ENCODE results near the gene TFPT.
A peak's percentile ranks its signal among the peaks of the same experiment; 100 is the strongest.

The TFPT gene, protein sequence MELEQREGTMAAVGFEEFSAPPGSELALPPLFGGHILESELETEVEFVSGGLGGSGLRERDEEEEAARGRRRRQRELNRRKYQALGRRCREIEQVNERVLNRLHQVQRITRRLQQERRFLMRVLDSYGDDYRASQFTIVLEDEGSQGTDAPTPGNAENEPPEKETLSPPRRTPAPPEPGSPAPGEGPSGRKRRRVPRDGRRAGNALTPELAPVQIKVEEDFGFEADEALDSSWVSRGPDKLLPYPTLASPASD

DNA sequence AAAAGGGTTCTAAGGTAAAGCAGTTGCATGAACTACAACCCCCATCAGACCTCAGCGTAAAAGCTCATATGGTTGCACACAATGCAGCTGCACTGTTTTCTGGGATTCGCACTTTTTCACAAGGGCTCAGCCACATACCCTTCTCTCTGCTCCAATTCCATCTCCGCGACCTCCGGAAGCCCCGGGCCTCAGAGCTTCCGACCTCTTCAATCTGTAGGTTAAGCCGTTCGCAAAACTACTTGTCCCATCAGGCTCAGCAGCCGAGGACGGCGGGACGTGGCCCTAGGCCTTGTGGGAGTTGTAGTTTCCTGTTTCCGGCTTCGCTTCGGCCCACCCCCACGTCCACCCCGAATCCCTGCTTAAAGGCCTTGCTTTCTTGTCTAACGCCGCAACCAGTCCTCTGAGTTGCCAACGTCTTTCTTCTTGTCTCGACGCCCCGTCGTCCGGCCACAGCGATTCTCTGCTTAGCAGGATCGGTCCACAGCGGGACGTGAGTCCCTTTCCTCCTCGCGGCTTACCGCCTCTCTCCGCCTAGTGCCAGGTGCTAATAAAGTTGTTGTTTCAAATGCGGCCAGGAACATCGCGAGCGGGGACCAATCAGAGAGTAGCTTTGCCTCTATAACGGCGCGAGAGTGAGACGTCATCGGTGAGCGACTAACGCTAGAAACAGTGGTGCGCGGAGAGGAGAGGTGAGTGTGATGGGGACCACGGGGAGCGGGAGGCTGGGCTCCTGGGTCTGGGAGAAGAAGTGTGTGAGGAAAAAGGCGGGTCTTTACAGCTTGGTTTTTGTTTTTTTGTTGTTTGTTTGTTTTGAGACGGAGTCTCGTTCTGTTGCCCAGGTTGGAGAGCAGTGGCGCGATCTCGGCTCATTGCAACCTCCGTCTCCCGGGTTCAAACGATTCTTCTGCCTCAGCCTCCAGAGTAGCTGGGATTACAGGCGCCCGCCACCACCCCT, at the start of gene TFPT, which contains the start of gene PRPF31:
TFPT (minus strand) TSS at position 549 of the 955 bp plus-strand sequence; CDS start at position 161, 388 bp downstream.
PRPF31 (plus strand) TSS at position 646 of the 955 bp plus-strand sequence. CDS start 2,525 bp downstream, outside the sequence.
- peak; percentile 92 for DNase-seq (ENCODE audit: low read depth)

DNA sequence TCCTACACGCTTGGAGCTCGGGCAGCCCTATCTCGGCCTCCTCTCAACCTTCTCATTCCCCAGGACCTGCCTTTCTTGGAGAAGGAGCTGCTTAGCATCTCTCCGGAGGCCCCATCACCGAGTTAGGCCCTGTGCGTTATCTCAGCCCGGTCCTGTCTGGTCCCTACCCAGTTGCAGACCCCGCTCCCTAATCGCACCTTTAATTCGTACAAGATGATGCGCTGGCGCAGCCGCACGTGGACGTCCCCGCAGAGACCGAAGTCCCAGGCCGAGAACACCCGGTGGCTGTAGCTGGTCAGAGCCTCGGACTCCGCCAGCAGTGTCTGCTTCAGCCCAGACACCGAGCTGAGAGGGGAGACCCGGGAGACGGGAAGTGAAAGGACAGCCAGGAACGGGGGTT, 49.8 kb upstream of the TFPT start:
- no peak for DNase-seq (ENCODE audit: low read depth)

DNA sequence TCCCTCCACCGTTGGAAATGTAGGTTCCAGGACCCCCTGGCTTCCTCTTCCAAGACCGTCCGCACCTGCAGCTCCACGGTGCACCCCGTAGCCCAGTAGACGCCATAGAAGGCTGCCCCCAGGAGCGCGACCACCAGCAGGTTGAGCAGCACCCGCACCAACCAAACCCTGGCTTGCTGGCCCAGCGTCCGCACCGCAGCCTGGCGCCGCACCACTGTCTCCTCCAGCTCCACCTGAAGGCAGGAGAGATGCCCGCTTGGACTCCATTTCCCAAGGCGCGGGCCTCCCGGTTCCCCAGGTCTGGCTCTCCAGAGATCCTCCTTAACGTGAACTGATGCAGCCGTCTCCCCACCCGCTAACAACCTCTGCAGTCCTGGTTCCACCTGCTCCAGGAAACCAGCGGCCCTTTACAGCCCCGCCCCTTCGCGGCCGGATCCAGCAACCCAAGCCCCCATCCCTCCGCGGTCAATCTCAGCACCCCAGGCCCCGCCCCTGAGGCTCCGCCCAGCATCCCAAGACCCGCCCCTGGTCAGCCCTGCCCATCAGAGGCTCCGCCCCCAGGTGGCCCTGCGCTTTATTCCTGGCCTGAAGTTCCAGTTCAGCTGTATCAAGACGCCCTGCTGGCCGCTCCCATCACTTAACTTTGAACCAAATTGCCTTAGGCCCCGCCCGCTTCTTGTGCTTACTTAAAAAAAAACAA, 49.1 kb upstream of the TFPT start:
- no peak for DNase-seq (ENCODE audit: low read depth)

DNA sequence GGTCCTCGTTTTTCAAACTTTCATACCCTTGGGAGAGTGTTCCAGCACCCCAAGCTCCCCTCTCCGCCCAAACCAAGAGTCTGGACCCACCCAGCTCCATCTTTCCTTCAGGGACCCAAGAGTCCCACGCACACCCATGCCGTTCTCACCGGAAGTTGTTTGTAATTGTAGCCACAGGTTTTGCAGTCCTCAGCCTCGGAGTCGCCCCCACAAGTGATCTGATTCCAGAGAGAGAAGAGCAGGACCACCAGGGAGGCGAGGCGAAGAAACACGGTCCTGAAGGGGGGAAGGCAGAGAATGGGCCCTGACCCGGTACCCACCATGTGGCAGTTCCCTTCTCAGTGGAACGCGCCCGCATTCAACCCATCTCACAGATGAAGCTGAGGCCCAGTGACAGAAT, 47.4 kb upstream of the TFPT start:
- DNase-seq (ENCODE audit: low read depth), result no peak

DNA sequence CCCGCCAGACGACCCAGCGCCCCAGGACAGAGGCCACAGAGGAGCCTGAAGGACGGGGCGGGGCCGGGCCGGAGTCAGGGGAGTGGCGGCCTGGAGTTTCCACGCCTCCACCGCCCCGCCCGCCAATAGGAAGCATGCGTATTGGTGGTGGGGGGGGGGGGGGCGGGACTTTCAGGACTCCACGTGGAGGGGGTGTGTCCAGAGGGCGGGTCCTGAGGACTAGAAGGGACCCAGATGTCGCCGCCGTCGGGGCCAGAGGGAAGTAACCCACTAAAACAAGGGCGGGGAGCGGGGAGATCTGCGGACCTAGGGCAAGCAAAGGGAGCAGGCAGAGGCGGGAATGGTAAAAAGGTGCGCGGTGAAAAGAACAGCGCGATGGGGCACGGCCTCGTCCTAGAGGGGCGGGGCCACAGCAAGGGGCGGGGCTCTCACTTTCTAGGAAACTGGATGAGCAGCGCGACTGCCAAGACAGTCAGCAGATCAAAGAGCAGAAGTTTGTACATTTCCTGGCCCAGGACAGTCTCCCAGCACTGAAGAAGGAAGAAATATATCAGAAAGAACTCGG, 46.9 kb upstream of the TFPT start:
- peak; percentile 81 for DNase-seq (ENCODE audit: low read depth)

DNA sequence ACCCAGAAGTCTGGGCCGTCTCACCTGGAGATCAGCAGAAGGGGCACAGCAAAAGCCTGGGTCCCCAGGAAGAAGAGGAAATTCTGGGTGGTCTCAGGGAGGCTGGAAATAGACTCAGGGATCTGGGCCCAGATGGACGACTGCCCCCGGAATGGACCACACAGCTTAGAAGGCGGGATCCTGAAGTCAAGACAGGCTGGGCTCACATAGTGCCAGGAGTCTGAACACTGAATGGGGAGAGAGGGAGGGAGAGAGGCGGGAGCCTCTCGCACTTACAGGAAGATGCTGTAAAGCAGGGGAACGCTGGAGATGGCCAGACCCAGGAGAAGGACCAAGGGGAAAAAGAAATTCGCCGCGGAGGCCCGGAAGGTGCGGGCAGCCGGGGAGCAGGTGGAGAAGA, 45.4 kb upstream of the TFPT start:
- DNase-seq (ENCODE audit: low read depth), result no peak

DNA sequence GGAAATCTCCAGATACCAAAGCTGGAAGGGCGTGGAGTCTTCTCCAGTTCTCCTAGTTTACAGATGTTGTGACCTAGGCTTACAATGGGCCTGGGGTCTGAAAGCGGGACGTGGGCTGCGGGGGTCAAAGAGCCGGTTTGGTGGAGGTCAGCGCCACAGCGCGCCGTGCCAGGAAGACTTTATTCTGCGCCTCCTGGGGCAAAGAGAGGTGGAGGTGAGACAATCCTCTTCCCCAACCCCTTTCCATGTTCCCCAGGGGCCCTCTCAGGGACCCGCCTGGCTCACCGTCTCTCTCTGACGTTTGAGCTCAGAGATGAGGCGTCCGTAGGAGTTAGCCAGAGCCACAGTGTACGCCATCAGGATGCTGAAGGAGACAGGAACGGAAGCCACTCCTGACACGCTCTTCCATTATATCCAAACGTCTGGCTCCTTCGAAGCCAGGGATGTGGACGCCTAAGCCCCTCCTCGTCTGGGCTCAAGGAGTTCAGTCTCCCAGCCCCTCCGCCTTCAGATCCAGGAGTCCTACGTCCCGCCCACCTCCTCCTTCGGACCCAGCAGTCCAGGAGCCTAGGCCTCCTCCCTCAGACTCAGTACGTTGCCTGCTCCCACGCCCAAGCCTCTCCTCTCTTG, 44.8 kb upstream of the TFPT start:
- no peak for DNase-seq (ENCODE audit: low read depth)

DNA sequence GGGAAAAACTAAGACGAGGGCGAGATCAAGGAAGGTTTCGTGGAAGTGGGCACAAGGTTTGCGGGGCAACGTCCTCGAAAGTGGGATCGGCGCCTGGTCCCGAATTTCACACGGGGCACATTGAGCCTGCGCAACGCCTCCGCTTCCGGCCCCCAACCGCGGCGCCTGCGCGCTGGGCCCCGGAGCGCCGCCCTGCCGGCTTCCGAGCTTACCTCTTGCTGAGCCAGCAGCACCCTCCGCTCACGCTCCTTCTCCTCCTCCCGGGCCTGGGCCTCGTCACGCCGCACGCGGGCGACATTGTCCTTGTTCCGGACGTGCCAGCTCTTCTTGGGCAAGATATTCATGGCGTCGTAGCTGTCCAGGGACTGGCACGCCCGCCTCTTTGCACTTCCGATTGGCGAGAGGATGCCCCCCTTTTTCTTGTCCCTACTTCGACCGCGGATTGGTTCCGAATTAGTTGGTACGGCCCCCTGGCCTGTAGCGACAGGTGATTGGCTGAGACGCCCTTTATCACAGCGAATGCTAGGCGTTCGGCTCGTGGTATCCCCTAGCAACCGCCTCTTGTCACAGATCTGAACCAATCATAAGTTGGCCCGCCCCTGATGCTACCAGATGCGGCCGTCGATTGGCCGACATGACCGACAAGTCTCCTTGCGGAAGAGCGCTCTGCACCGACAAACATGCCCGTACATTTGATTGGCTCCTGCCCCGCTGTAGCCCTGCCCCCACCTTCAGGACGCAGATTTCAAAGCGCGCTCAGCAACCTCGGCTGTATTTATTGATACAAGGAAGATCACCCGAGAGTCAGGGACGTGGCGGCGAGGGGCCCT, 44.1 kb upstream of the TFPT start, which contains the start of gene LENG1:
LENG1 (minus strand) TSS at position 370 of the 830 bp plus-strand sequence; CDS start at position 344, 26 bp downstream.
- peak; percentile 100 for DNase-seq (ENCODE audit: low read depth)

DNA sequence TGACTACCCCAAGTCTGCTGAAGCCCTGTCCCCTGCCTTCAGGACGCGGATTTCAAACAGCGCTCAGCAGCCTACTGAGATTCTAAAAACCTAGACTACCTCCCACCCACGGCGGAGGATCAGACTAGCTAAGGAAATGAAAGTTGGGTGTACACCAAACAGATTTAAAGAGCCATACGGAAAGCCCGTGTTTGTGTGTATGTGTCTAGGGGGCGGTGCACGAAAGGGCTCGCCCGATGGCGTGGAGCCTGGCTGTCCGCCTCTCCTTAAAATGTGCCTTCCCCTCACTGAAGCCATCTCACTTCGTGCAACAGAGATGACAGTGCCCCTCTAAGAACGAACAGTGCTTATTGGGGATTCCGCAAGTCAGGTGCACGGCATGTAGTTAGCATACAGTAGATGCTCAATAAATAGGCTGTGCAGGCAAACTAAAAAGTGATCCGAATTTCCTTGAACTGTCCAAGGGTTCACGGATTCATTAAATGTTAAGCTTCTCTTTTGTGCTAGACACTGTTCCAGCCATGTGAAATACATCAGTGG, 43.4 kb upstream of the TFPT start:
- no peak for DNase-seq (ENCODE audit: low read depth)

DNA sequence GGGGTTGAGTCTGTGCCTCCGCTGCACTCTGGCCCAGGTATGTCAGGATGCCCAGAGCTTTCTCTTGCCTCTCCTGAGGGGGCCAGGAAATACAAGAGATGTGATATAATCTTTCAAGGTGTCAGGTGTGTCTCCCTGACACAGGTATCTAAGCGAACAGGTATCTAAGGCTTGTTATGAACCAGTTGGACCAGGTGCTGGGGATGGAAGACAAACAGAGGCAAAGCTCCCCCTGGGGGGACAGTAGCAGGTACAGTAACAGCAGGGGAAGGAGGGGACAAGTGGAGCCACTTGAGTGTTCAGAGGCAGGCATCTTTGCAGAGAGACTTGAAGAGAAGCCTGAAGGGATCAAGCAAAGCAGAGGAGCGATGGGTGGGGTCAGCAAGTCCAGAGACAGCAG, 41.5 kb upstream of the TFPT start:
- no peak for DNase-seq (ENCODE audit: low read depth)

DNA sequence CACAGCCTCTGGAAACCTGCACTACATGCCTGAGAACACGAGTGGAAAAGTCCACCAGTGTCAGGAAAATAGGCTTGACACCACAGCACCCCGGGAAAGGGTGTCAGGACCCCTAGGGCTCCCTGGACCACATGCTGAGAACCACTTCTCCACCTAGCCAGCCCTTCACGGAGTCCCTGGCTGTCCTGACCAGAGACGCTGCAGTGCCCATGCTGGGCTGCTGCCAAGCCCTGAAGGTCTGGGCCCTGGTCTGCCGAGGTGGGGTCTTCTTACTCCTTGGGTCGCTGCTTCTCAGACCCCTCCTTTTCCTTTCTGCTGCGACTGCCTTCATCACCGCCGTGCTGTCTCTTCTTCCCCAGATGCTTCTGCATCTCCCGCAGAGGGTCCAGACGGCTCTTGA, 41.0 kb upstream of the TFPT start:
- DNase-seq (ENCODE audit: low read depth), result no peak

DNA sequence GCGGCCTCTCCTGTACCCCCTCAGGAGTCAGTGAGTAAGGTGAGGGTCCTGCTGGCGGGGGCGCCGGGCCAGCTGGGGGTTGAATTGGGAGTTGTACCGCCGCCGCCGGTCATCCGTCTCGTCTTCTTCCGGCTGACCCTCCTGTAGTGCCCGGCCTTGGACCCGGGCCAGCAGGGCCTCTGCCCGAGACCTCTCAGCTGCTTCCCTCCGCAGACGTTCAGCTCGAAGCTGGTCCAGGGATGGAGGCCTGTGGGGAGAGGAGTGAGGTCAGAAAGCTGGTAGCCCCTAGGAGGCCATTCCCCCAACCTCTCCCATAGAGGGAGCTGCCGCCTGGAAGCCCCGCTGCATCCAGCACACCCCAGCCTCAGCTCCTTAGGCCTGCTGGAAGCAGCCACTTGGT, 40.2 kb upstream of the TFPT start:
- DNase-seq (ENCODE audit: low read depth), result no peak

DNA sequence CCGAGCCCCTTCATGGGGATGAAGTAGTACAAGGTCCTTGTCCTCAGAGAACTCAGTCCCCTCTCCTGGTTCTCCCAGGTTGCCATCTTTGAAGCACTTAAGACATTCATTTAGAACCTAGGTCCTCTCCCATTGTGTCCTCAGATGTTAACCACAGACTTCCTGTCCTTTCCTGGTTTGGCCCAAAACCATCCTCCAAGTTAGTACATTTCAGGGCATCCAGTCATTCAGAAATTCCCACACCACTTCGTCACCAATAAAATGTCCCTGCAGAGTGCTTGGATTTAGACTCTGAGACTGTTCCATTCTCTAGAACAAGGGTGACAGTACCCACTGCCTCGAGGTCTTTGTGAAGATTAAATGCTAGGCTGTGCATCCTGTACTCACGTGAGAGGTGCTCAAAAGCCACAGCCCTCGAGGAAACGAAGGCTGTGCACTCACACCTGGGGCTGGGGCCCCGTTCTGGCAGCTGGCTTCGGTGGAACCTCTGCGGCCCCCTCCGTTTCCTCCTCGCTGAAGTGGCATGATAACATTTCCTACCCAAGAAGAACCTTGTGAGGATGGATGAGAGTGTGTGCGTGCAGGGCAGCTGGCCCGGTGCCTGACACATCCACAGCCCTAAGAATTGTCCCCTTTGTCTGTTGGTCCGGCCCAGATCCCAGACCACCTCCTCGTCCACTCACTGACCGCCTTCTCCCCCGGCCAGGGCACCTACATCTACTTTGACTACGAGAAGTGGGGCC, 39.3 kb upstream of the TFPT start:
- no peak for DNase-seq (ENCODE audit: low read depth)

DNA sequence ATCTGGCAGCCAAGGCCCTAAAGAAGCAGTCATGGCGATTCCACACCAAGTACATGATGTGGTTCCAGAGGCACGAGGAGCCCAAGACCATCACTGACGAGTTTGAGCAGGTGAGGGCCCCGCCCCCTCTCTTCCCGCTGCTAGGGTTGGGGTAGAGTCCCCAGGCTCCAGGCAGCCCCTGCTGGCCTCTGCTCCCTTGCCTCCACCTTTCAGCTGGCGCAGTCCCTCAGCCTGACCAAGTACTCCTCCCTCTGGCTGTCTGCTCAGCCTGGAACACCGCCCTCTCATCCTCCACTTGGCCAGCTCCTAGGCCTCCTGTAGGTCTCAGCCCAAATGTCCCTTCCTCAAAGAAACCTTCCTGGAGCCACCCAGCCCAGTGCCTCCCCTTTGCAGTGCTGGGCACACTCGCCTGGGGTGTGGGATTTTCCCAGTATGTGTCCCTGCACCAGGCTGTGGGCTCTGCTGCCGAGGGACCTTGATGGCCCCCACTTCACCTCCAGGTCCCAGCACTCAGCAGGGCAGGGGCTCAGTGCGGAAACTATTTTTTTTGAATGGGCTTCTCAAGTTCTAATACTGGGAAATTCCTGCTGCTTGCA, 38.4 kb upstream of the TFPT start:
- DNase-seq (ENCODE audit: low read depth), result no peak

DNA sequence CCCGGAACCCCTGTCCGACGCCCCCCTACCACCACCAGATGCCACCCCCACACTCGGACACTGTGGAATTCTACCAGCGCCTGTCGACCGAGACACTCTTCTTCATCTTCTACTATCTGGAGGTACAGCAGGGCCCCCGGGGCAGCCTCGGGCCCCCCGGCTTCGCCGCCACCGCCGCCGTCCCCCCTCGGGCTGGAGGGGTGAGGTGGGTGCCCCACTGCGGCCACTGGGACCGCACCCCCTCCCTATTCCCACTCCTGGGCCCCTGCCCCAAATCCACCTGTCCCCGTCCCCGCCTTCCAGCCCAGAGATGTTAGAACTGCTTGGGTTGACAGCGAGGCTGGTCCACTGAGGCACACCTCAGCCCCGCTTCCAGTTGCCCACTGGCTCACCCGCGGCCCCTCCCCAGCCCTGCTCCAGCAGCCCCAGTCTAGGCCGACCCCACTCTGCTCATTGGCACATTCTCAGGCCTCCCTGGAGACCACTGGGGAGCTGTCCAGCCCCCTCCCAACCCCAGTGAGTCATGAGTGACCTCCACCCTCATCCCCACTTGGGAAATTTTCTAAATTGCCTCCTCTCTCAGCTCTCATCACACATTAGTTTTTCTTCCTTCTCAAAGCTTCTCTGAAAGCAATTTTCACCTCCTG, 37.5 kb upstream of the TFPT start:
- DNase-seq (ENCODE audit: low read depth), result no peak

DNA sequence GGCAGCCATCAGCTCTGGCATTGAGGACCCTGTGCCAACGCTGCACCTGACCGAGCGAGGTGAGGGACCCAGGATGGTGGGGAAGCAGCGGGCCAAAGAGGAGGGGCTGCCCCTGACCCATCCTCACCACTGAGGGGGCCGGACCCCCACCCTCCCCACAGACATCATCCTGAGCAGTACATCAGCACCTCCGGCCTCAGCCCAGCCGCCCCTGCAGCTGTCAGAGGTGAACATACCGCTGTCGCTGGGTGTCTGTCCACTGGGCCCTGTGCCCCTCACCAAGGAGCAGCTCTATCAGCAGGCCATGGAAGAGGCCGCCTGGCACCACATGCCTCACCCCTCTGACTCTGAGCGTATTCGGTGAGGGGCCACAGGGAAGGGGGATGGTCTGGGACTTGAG, 36.8 kb upstream of the TFPT start:
- no peak for DNase-seq (ENCODE audit: low read depth)

DNA sequence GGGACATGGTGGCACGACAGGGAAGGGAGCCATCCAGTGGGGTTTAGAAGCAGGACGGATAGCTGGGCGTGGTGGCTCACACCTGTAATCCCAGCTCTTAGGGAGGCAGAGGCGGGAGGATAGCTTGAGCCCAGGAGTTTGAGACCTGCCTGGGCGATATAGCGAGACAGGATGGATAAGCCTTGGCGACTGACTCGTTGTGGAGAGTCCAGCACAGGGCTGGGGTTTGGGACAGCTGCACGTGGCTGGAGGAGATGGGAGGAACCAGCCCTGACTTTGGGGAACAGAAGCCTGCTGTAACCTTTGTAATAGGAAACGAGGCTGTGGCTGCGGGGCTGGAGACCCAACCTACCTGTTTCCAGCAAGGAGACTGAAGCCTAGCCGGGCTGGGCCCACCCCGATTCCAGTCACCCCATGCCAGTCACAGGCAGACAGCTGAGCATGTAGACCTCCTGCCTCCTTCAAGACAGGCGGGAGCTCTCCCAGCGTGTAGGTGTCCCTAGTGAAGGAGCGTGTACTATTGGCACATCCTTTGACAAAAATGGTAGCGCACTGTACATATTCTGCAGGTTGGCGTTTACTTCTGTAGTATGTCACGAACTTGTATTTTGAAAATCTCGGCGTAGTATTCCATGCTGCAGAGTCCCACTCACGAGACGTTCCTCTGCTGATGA, 36.0 kb upstream of the TFPT start:
- no peak for DNase-seq (ENCODE audit: low read depth)

Measured in CMK (cell line).